Embryonic facial prominence (tissue), 1 donor: ENCODE data around the gene RPS25.
"Not testable (repeated sequence)": the region's sequence is repeated elsewhere in the genome, so short reads cannot be mapped to it uniquely, and the experiment has no call there.

Source experiments
- DNase-seq: peaks from one replicate; pipeline ENCODE4 v3.0.0-alpha.2; 2016; ENCODE audit errors: extremely low spot score

RPS25 gene

DNA sequence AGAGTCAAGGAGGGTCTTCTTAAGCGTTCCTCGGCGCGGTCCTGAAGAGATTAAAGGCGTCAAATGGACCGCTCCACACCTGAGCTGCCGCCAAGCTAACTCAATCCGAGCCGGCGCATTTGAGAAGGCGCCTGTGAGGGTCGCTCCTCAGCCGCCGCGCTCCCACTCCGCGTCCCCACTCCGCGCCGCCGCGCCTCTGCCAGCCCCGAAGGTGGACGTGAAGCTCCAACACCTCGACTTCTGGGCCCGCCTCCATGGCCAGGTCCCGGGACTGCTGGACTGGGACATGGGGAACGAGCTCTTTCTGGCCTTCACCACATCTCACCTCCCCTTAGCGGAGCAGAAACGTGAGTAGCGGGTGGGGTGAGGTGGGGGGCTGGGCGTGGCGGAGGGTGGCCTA is 46.5 kb downstream of the RPS25 start, which contains the start of gene FOXR1:
TSS of gene FOXR1 (plus strand) at position 116 of the 400 bp plus-strand sequence. CDS start at position 287, 171 bp downstream.
- DNase-seq: no peak

DNA sequence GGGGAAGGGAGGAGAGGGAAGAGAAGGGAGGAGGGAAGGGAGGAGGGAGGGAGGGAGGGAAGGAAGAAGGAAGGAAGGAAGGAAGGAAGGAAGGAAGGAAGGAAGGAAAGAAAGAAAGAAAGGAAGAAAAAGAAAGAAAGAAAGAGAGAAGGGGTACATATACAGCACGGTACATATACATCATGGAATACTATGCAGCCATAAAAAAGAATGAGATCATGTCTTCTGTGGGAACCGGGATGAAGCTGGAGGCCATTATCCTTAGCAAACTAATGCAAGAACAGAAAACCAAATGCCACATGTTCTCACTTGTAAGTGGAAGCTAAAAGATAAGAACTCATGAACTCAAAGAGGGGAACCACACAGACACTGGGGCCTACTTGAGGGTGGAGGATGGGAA is 48.6 kb downstream of the RPS25 start:
- not testable (repeated sequence) for DNase-seq
